NCI-H2171 (cell line): ENCODE measurements around the gene LGALSL.
"Not testable (repeated sequence)": the region's sequence is repeated elsewhere in the genome, so short reads cannot be mapped to it uniquely, and the experiment has no call there.

ENCODE experiments used
- DNase-seq: peaks from one replicate; lab custom pipeline; 2025; lab: John Stamatoyannopoulos, UW

Gene LGALSL

GRCh38 chr2:64442801-64443429, 11.0 kb upstream of the LGALSL start:
- DNase-seq, result no peak

- DNase-seq, result not testable (repeated sequence)
Observed at GRCh38 chr2:64445970-64446369, 8.0 kb upstream of the LGALSL start.

- no peak for DNase-seq
Observed at GRCh38 chr2:64447317-64448040, 6.5 kb upstream of the LGALSL start.

- no peak for DNase-seq
Observed at GRCh38 chr2:64448041-64448426, 5.9 kb upstream of the LGALSL start.

- no peak for DNase-seq
Observed at GRCh38 chr2:64451051-64451450, 2.9 kb upstream of the LGALSL start.

GRCh38 chr2:64454386-64455332, 697 bp downstream of the LGALSL start:
- DNase-seq, result peak; percentile 44

- DNase-seq, result no peak
Observed at GRCh38 chr2:64455545-64455944, 1.6 kb downstream of the LGALSL start.

- DNase-seq, result no peak
Observed at GRCh38 chr2:64456293-64456692, 2.3 kb downstream of the LGALSL start.

- DNase-seq, result no peak
Observed at GRCh38 chr2:64457524-64457923, 3.6 kb downstream of the LGALSL start.

GRCh38 chr2:64459575-64459974, 5.6 kb downstream of the LGALSL start:
- DNase-seq, result no peak

GRCh38 chr2:64460330-64460729, 6.4 kb downstream of the LGALSL start:
- DNase-seq, result no peak

GRCh38 chr2:64461271-64462058, 7.5 kb downstream of the LGALSL start:
- DNase-seq, result no peak

- DNase-seq, result no peak
Observed at GRCh38 chr2:64462171-64462570, 8.2 kb downstream of the LGALSL start.

- no peak for DNase-seq
Observed at GRCh38 chr2:64462940-64463700, 9.2 kb downstream of the LGALSL start.

GRCh38 chr2:64463781-64464180, 9.8 kb downstream of the LGALSL start:
- DNase-seq, result no peak

GRCh38 chr2:64466478-64467085, 12.6 kb downstream of the LGALSL start:
- DNase-seq, result no peak

GRCh38 chr2:64467096-64467843, 13.3 kb downstream of the LGALSL start:
- DNase-seq, result no peak

- DNase-seq, result no peak
Observed at GRCh38 chr2:64469261-64469660, 15.3 kb downstream of the LGALSL start.

GRCh38 chr2:64470071-64470470, 16.1 kb downstream of the LGALSL start:
- DNase-seq, result no peak

GRCh38 chr2:64470766-64471295, 16.9 kb downstream of the LGALSL start:
- no peak for DNase-seq
